Adrenal gland (tissue), 12 donors: ENCODE data around the gene TBL1XR1. TPM values are rescaled to one million over a fixed set of nuclear protein-coding genes. Genes with fewer than 3 reads are reported as not detected.
"Not testable (repeated sequence)": the region's sequence is repeated elsewhere in the genome, so short reads cannot be mapped to it uniquely, and the experiment has no call there.

Source experiments
- DNase-seq, 7 donors: peaks; one replicate each; pipeline ENCODE4 v3.0.0-alpha.2; 2019 to 2020
- H3K27ac ChIP-seq, 5 donors: fragments of 200-600 bp; sonication (generic) in 4 of 5; 1 replicate in 3 of 5; 2 replicates in 2 of 5; pipeline versions ENCODE4 v1.5.1 to v1.8.0; 2016 to 2020; ENCODE audit warnings: mild to moderate bottlenecking in 1 of 5
- H3K27me3 ChIP-seq: fragments of 200-600 bp; 2 replicates; pipeline ENCODE4 v1.8.0; 2021
- H3K36me3 ChIP-seq, 2 donors: fragments of 200-600 bp; replicated peaks in 1 of 2; 1 replicate in 1 of 2; 2 replicates in 1 of 2; pipeline versions ENCODE4 v1.5.1 to v1.8.0; 2018 to 2022
- H3K4me1 ChIP-seq, 2 donors: fragments of 200-600 bp; replicated peaks in 1 of 2; 1 replicate in 1 of 2; 2 replicates in 1 of 2; pipeline versions ENCODE4 v1.5.1 to v1.8.0; 2018 to 2021
- H3K4me3 ChIP-seq, 4 donors: fragments of 200-600 bp; sonication (generic) in 3 of 4; one replicate each; pipeline ENCODE4 v1.5.1; 2016 to 2018
- H3K9me3 ChIP-seq, 3 donors: fragments of 200-600 bp; sonication (generic) in 1 of 3; replicated peaks in 1 of 3; 1 replicate in 2 of 3; 2 replicates in 1 of 3; pipeline versions ENCODE4 v1.5.1 to v1.8.0; 2016 to 2021
- CTCF ChIP-seq, 6 experiments: fragments of 450-650 bp in 4 of 6; fragments of 200-600 bp in 2 of 6; sonication (generic) in 1 of 6; IDR thresholded peaks; 1 replicate in 5 of 6; 2 replicates in 1 of 6; pipeline versions ENCODE4 v1.5.1 to v1.8.0; 2016 to 2021; ENCODE audit warnings: antibody characterized with exemption in 6 of 6, mild to moderate bottlenecking in 2 of 6, moderate library complexity in 1 of 6
- POLR2A ChIP-seq, 2 donors: fragments of 450-650 bp; IDR thresholded peaks; one replicate each; pipeline ENCODE4 v1.6.1; 2017; ENCODE audit warnings: antibody characterized with exemption in 2 of 2, mild to moderate bottlenecking in 2 of 2, moderate library complexity in 1 of 2
- WGBS, 4 donors: extraction: QIAGEN DNeasy Blood & Tissue Kit in 2 of 4; methylation state at CpG; one replicate each; pipeline versions ENCODE4 v1.1.5 to v1.1.7; 2013 to 2017; 5-methylcytosine and 5-hydroxymethylcytosine counted together
- intact Hi-C, 2 donors: fragments of 100-400 bp; cut with DNase I; formaldehyde crosslinking; loops; one replicate each; pipeline versions ENCODE4 v1.14.1 to v1.15.0; 2022 to 2023
- polyA plus RNA-seq, 3 donors: library from polyadenylated mRNA; stranded (reverse); fragments of 200-250 nt in 2 of 3; fragments of 350-450 nt in 1 of 3; fragmentation: Illumina TruSeq in 1 of 3; extraction: RNeasy Lipid Tissue Mini Kit (QIAGEN cat#74804) in 1 of 3; gene quantifications; one replicate each; pipeline ENCODE4 v1.2.3, GENCODE V29; 2013 to 2014
- total RNA-seq, 9 donors: library from RNA; depleted of rRNA in 4 of 9; stranded (reverse); fragments of >200 nt in 4 of 9; fragments of 120-200 nt in 1 of 9; fragmentation: NEBNext Ultra II Directional in 1 of 9; extraction: Animal tissue kit (Norgen Biotek cat#: 25700) in 1 of 9; gene quantifications; one replicate each; pipeline versions ENCODE4 v1.1.0 to v1.2.4, GENCODE V29; 2013 to 2023
- donor health status: healthy with polysubstance abuse.
- donor health status: Bipolar disorder and iron deficiency.
- donor health status: DM: yes; HTN: yes; CAD: no.
- donor health status: DM: no; HTN: no; CAD: no.
- donor health status: DM: no; HTN: no; CAD: no.
- donor health status: DM: yes; HTN: yes; CAD: no.

Gene TBL1XR1
- total and polyA plus RNA-seq, 12 donors: 17.5 to 258 (median 93.6) TPM

- peak in 2 of 7 donors; percentile 18 to 36 for DNase-seq
- intact Hi-C loops: loop anchor here (5.0 to 10.0 kb wide), 2 partner anchors 141 to 162 kb away; no protein-coding TSS in a partner anchor
- TF ChIP-seq POLR2A (IDR thresholded peaks at IDR 0.05) (no peak), CTCF (IDR thresholded peaks at IDR 0.05) (no peak)
- WGBS, 4 donors: 5 to 10% (median 8%) methylated on average over 8 of the region's 8 CpGs
- H3K4me1 ChIP-seq: peaks cover 15 to 45% of the 10 kb centered on the region in 2 donors
- H3K27me3 ChIP-seq: no peaks in the 10 kb centered on the region
- H3K27ac ChIP-seq: peak overlapping the region; percentile 60 to 100 (median 94)
- no peaks in the 10 kb centered on the region for H3K9me3 ChIP-seq
- H3K36me3 ChIP-seq: no peaks in the 10 kb centered on the region
- H3K4me3 ChIP-seq: peak overlapping the region in 3 of 4 donors; percentile 52 to 98 (median 89)
These were observed 1.9 kb downstream of the TBL1XR1 start for GRCh38 chr3:177195242-177195991.

- Histone ChIP-seq H3K27me3 (no peaks in the 10 kb centered on the region), H3K4me1 (peaks cover 15 to 47% of the 10 kb centered on the region in 2 donors), H3K9me3 (no peaks in the 10 kb centered on the region), H3K36me3 (no peaks in the 10 kb centered on the region), H3K4me3 (peak overlapping the region in 1 of 4 donors; percentile 98), H3K27ac (peak overlapping the region in 2 of 5 donors; percentile 3 to 34)
- TF ChIP-seq POLR2A (IDR thresholded peaks at IDR 0.05): no peak
- no peak for TF ChIP-seq CTCF (IDR thresholded peaks at IDR 0.05)
- no peak for DNase-seq
- 23 to 44% (median 32%) methylated on average over 1 of the region's 1 CpG for WGBS, 4 donors
- intact Hi-C loops: loop anchor here (10.0 kb wide), 1 partner anchor 139 kb away; no protein-coding TSS in a partner anchor
These were observed 3.0 kb downstream of the TBL1XR1 start for GRCh38 chr3:177194299-177194698.

- DNase-seq: no peak
- Histone ChIP-seq H3K4me1 (peaks cover 15 to 42% of the 10 kb centered on the region in 2 donors), H3K27me3 (no peaks in the 10 kb centered on the region), H3K36me3 (no peaks in the 10 kb centered on the region), H3K27ac (peak overlapping the region in 1 of 5 donors; percentile 34), H3K4me3 (peak overlapping the region in 1 of 4 donors; percentile 98), H3K9me3 (no peaks in the 10 kb centered on the region)
- WGBS, 4 donors: 75 to 83% (median 80%) methylated on average over 9 of the region's 9 CpGs
- intact Hi-C loops: loop anchor here (10.0 kb wide), 1 partner anchor 139 kb away; no protein-coding TSS in a partner anchor
- TF ChIP-seq POLR2A (IDR thresholded peaks at IDR 0.05) (no peak), CTCF (IDR thresholded peaks at IDR 0.05) (no peak)
These were observed 3.5 kb downstream of the TBL1XR1 start for GRCh38 chr3:177193688-177194268.

- H3K36me3 ChIP-seq, H3K27me3 ChIP-seq, H3K9me3 ChIP-seq, DNase-seq, H3K4me3 ChIP-seq, H3K27ac ChIP-seq: not testable (repeated sequence)
- H3K4me1 ChIP-seq: peaks cover 12 to 37% of the 10 kb centered on the region in 2 donors
- WGBS, 4 donors: 89 to 97% (median 95%) methylated on average over 12 of the region's 12 CpGs
- intact Hi-C loops: loop anchor here (10.0 kb wide), 1 partner anchor 138 kb away; no protein-coding TSS in a partner anchor
These were observed 4.0 kb downstream of the TBL1XR1 start for GRCh38 chr3:177193275-177193674.
